ENCODE measurements around the gene CDKAL1.
A peak's percentile ranks its signal among the peaks of the same experiment; 100 is the strongest.

CDKAL1 gene

DNA sequence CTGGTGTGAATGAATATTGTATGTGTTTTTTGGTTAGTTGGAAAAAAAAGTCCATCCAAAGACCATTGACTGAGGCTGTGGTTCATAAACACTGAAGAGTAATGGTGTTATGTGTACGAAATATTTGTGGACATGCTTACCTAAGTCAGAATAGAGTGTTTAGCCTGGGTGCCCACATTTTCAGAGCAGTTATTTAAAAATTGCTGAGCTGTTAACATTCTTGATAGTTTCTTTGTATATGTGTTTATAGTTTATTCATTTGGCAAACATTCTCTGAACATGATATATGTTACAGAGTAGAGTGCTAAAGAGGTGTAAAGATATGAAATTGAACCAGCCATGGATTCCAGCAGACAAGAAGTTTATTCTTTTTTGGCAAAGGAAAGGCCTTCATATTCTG, 20.6 kb downstream of the CDKAL1 start:
- TF ChIP-seq, protein P1, sequence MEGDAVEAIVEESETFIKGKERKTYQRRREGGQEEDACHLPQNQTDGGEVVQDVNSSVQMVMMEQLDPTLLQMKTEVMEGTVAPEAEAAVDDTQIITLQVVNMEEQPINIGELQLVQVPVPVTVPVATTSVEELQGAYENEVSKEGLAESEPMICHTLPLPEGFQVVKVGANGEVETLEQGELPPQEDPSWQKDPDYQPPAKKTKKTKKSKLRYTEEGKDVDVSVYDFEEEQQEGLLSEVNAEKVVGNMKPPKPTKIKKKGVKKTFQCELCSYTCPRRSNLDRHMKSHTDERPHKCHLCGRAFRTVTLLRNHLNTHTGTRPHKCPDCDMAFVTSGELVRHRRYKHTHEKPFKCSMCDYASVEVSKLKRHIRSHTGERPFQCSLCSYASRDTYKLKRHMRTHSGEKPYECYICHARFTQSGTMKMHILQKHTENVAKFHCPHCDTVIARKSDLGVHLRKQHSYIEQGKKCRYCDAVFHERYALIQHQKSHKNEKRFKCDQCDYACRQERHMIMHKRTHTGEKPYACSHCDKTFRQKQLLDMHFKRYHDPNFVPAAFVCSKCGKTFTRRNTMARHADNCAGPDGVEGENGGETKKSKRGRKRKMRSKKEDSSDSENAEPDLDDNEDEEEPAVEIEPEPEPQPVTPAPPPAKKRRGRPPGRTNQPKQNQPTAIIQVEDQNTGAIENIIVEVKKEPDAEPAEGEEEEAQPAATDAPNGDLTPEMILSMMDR (conservative IDR thresholded peaks at IDR 0.05; ENCODE audit: low read depth, low read length): no peak
- no peaks in the 10 kb centered on the region for H3K4me1 ChIP-seq (ENCODE audit: low read depth, poor library complexity, severe bottlenecking)
- no peaks in the 10 kb centered on the region for H3K27me3 ChIP-seq (ENCODE audit: insufficient read depth, low read depth)
- no peak overlapping the region for H3K27ac ChIP-seq
- no peaks in the 10 kb centered on the region for H4K20me1 ChIP-seq (ENCODE audit: insufficient read depth)
- H3K9ac ChIP-seq: no peak overlapping the region
- H3K4me3 ChIP-seq (IDR thresholded peaks at IDR 0.05; ENCODE audit: insufficient read depth, low read depth, low read length): no peak overlapping the region
- no peak overlapping the region for H2AFZ ChIP-seq (ENCODE audit: low read depth)
- no peaks in the 10 kb centered on the region for H3K36me3 ChIP-seq (ENCODE audit: insufficient read depth)
- no peaks in the 10 kb centered on the region for H3K79me2 ChIP-seq (ENCODE audit: insufficient read depth, low read depth)
- no peak overlapping the region for H3K4me2 ChIP-seq

GRCh38 chr6:20559924-20560551, 25.8 kb downstream of the CDKAL1 start:
- Histone ChIP-seq H3K4me1 (ENCODE audit: low read depth, poor library complexity, severe bottlenecking) (peaks cover 10% of the 10 kb centered on the region), H3K9ac (no peak overlapping the region), H3K4me2 (no peak overlapping the region), H4K20me1 (ENCODE audit: insufficient read depth) (no peaks in the 10 kb centered on the region), H3K36me3 (ENCODE audit: insufficient read depth) (no peaks in the 10 kb centered on the region), H2AFZ (ENCODE audit: low read depth) (no peak overlapping the region), H3K4me3 (IDR thresholded peaks at IDR 0.05; ENCODE audit: insufficient read depth, low read depth, low read length) (no peak overlapping the region), H3K79me2 (ENCODE audit: insufficient read depth, low read depth) (no peaks in the 10 kb centered on the region), H3K27ac (no peak overlapping the region), H3K27me3 (ENCODE audit: insufficient read depth, low read depth) (no peaks in the 10 kb centered on the region)
- TF ChIP-seq, protein P1 (conservative IDR thresholded peaks at IDR 0.05; ENCODE audit: low read depth, low read length): no peak

- H3K27ac ChIP-seq: no peak overlapping the region
- no peaks in the 10 kb centered on the region for H3K36me3 ChIP-seq (ENCODE audit: insufficient read depth)
- no peak overlapping the region for H3K9ac ChIP-seq
- TF ChIP-seq, protein P1 (conservative IDR thresholded peaks at IDR 0.05; ENCODE audit: low read depth, low read length): no peak
- H4K20me1 ChIP-seq (ENCODE audit: insufficient read depth): no peaks in the 10 kb centered on the region
- H3K79me2 ChIP-seq (ENCODE audit: insufficient read depth, low read depth): no peaks in the 10 kb centered on the region
- H3K27me3 ChIP-seq (ENCODE audit: insufficient read depth, low read depth): no peaks in the 10 kb centered on the region
- H2AFZ ChIP-seq (ENCODE audit: low read depth): no peak overlapping the region
- H3K4me2 ChIP-seq: no peak overlapping the region
- H3K4me1 ChIP-seq (ENCODE audit: low read depth, poor library complexity, severe bottlenecking): peaks cover 11% of the 10 kb centered on the region
- no peak overlapping the region for H3K4me3 ChIP-seq (IDR thresholded peaks at IDR 0.05; ENCODE audit: insufficient read depth, low read depth, low read length)
Observed at GRCh38 chr6:20563377-20563776, 29.1 kb downstream of the CDKAL1 start.

DNA sequence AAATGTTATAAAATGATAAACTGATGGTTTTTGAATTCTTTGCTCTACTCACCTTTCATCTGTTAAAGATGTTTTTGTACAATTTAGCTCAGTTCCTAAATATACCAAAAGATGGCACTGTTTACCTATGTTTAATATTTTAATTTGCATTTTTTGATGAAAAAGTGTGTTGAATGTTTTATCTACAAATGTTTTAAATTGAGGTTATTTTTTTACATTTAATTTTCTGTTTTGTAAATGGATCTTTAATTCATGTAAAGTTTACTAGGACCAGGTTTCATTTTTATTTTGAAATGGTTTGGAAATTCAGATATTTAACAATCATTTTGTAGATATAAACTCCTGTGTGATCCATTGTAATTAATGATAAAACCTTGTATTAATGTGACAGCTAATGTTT, 30.0 kb downstream of the CDKAL1 start:
- Histone ChIP-seq H3K36me3 (ENCODE audit: insufficient read depth) (no peaks in the 10 kb centered on the region), H3K9ac (no peak overlapping the region), H2AFZ (ENCODE audit: low read depth) (no peak overlapping the region), H3K4me2 (no peak overlapping the region), H3K27me3 (ENCODE audit: insufficient read depth, low read depth) (no peaks in the 10 kb centered on the region), H3K4me3 (IDR thresholded peaks at IDR 0.05; ENCODE audit: insufficient read depth, low read depth, low read length) (no peak overlapping the region), H3K27ac (no peak overlapping the region), H4K20me1 (ENCODE audit: insufficient read depth) (no peaks in the 10 kb centered on the region), H3K4me1 (ENCODE audit: low read depth, poor library complexity, severe bottlenecking) (peaks cover 11% of the 10 kb centered on the region), H3K79me2 (ENCODE audit: insufficient read depth, low read depth) (no peaks in the 10 kb centered on the region)
- TF ChIP-seq, protein P1 (conservative IDR thresholded peaks at IDR 0.05; ENCODE audit: low read depth, low read length): peak; percentile 67
